OCI-LY3 (cell line): ENCODE results near the gene BANP.

Experiments
- CTCF ChIP-seq: fragments of 200-600, 300-600 bp; sonication (generic); IDR thresholded peaks from 2 replicates; pipeline ENCODE4 v1.5.1; 2014; ENCODE audit warnings: antibody characterized with exemption, low read length, low read depth
- EZH2phosphoT487 ChIP-seq: fragments of 200-600 bp; shearing (Covaris generic); IDR thresholded peaks from 2 replicates; pipeline ENCODE4 v1.6.1; 2018; ENCODE audit warnings: antibody characterized with exemption, mixed run types, low read depth

- TF ChIP-seq CTCF (no peak), EZH2phosphoT487 (no peak)
Measured at GRCh38 chr16:88013091-88013609, 61.9 kb downstream of the BANP start.
